H1 (cell line): ENCODE results near the gene CENPP. TPM values are rescaled to one million over a fixed set of nuclear protein-coding genes. Genes with fewer than 3 reads are reported as not detected.

Experiments used
- SAP30 ChIP-seq: fragments of 300-600 bp; sonication (generic); IDR thresholded peaks from 2 replicates; pipeline ENCODE4 v1.7.1; 2012; ENCODE audit warnings: low read length, moderate library complexity, mild to moderate bottlenecking, inconsistent platforms; ENCODE audit not compliant: insufficient read depth, insufficient replicate concordance
- SIRT6 ChIP-seq: IDR thresholded peaks from one replicate; pipeline ENCODE4 v1.7.1; 2012; ENCODE audit warnings: low read length, inconsistent platforms
- polyA plus RNA-seq, 7 experiments: library from polyadenylated mRNA; depleted of rRNA in 3 of 7; stranded (reverse) in 5 of 7; unstranded in 2 of 7; fragments of >200 nt in 5 of 7; fragments of 200-250 nt in 2 of 7; gene quantifications; 1 replicate in 5 of 7; 2 replicates in 1 of 7; 4 replicates in 1 of 7; pipeline versions ENCODE4 v1.2.1 to v1.2.3, GENCODE V29; 2011 to 2013; ENCODE audit warnings: missing spikeins in 2 of 7, mixed read lengths in 2 of 7
- total RNA-seq: library from RNA; stranded (reverse); fragmentation: NEBNext Ultra II Directional; extraction: Animal tissue kit (Norgen Biotek cat#: 25700); gene quantifications from 2 replicates; pipeline ENCODE4 v1.2.1, GENCODE V29; 2021
- TF ChIP-seq, protein P1 (sequence below), 3 experiments: IDR thresholded peaks; 1 replicate in 2 of 3; 2 replicates in 1 of 3; pipeline versions ENCODE4 v1.5.1 to v1.6.1; 2011; ENCODE audit warnings: low read length in 3 of 3, mild to moderate bottlenecking in 3 of 3, inconsistent platforms in 2 of 3, low read depth in 1 of 3, moderate library complexity in 1 of 3; ENCODE audit not compliant: insufficient read depth in 1 of 3; ENCODE audit errors: control extremely low read depth in 1 of 3

Gene CENPP
- total and polyA plus RNA-seq, 2 of the 8 experiments (the other 6 are each of a cell fraction or from before 2014, with no cell fraction given) = 2.7 to 10.8 TPM

DNA sequence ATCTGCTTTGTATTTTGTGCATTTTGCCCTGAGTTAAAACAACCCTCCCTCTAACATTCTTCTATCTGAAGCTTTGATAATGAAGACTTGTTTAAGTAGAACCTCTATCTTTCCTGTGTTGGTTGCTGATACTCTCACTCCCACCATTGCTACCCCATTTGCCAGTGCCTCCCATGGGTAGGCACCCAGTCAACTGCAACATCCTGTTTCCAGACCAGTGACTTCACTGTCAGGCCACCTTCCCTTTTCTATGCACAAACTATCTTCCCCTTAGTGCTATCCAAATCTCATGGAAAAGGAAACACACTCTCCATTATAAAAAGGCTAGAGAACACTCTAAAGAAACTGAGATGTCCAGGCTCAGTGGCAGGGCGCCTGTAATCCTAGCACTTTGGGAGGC, 26.6 kb upstream of the CENPP start (continued):
- TF ChIP-seq, protein P1, sequence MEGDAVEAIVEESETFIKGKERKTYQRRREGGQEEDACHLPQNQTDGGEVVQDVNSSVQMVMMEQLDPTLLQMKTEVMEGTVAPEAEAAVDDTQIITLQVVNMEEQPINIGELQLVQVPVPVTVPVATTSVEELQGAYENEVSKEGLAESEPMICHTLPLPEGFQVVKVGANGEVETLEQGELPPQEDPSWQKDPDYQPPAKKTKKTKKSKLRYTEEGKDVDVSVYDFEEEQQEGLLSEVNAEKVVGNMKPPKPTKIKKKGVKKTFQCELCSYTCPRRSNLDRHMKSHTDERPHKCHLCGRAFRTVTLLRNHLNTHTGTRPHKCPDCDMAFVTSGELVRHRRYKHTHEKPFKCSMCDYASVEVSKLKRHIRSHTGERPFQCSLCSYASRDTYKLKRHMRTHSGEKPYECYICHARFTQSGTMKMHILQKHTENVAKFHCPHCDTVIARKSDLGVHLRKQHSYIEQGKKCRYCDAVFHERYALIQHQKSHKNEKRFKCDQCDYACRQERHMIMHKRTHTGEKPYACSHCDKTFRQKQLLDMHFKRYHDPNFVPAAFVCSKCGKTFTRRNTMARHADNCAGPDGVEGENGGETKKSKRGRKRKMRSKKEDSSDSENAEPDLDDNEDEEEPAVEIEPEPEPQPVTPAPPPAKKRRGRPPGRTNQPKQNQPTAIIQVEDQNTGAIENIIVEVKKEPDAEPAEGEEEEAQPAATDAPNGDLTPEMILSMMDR (IDR thresholded peaks at IDR 0.05; ENCODE audit: control extremely low read depth in 1 of 3, insufficient read depth in 1 of 3, low read depth in 1 of 3, low read length in 3 of 3) = no peak
- TF ChIP-seq SIRT6 (no peak), SAP30 (no peak)
